HEK293 (cell line): ENCODE data around the gene NBPF3.

Source experiments
- AEBP2 ChIP-seq: fragments of 450-650 bp; formaldehyde crosslinking; IDR thresholded peaks from 2 replicates; pipeline ENCODE4 v1.5.1; 2016; ENCODE audit warnings: missing biosample characterization, missing genetic modification characterization, borderline replicate concordance
- OSR2 ChIP-seq: fragments of 450-650 bp; formaldehyde crosslinking; IDR thresholded peaks from 2 replicates; pipeline ENCODE4 v1.5.1; 2016; ENCODE audit warnings: missing biosample characterization, missing genetic modification characterization
- PATZ1 ChIP-seq: fragments of 450-650 bp; formaldehyde crosslinking; IDR thresholded peaks from 2 replicates; pipeline ENCODE4 v1.5.1; 2016; ENCODE audit warnings: missing biosample characterization, missing genetic modification characterization
- SP2 ChIP-seq: fragments of 450-650 bp; formaldehyde crosslinking; IDR thresholded peaks from 2 replicates; pipeline ENCODE4 v1.5.1; 2016; ENCODE audit warnings: missing biosample characterization, missing genetic modification characterization
- TCF7L2 ChIP-seq: IDR thresholded peaks from 2 replicates; pipeline ENCODE4 v1.6.1; 2011; ENCODE audit warnings: low read depth, mild to moderate bottlenecking, inconsistent platforms, low read length, moderate library complexity, borderline replicate concordance
- ZBTB1 ChIP-seq: fragments of 450-650 bp; formaldehyde crosslinking; IDR thresholded peaks from 2 replicates; pipeline ENCODE4 v1.5.1; 2016; ENCODE audit warnings: missing biosample characterization, missing genetic modification characterization
- ZBTB6 ChIP-seq: fragments of 450-650 bp; formaldehyde crosslinking; IDR thresholded peaks from 2 replicates; pipeline ENCODE4 v1.5.1; 2017; ENCODE audit warnings: missing biosample characterization, missing genetic modification characterization
- ZBTB7A ChIP-seq: fragments of 450-650 bp; formaldehyde crosslinking; IDR thresholded peaks from 2 replicates; pipeline ENCODE4 v1.5.1; 2016; ENCODE audit warnings: low read depth, missing biosample characterization, missing genetic modification characterization
- ZFHX2 ChIP-seq: fragments of 450-650 bp; formaldehyde crosslinking; conservative IDR thresholded peaks from 2 replicates; pipeline ENCODE4 v1.5.1; 2016; ENCODE audit warnings: missing biosample characterization, missing genetic modification characterization
- ZFP41 ChIP-seq: fragments of 450-650 bp; formaldehyde crosslinking; IDR thresholded peaks from 2 replicates; pipeline ENCODE4 v1.5.1; 2016; ENCODE audit warnings: missing biosample characterization, missing genetic modification characterization, borderline replicate concordance
- ZNF112 ChIP-seq: fragments of 450-650 bp; formaldehyde crosslinking; IDR thresholded peaks from 2 replicates; pipeline ENCODE4 v1.5.0; 2017; ENCODE audit warnings: missing biosample characterization, missing genetic modification characterization
- ZNF335 ChIP-seq: fragments of 450-650 bp; formaldehyde crosslinking; conservative IDR thresholded peaks from 2 replicates; pipeline ENCODE4 v1.5.1; 2016; ENCODE audit warnings: missing biosample characterization, missing genetic modification characterization
- ZNF341 ChIP-seq: fragments of 450-650 bp; formaldehyde crosslinking; IDR thresholded peaks from 2 replicates; pipeline ENCODE4; 2016; ENCODE audit warnings: low read depth, missing biosample characterization, missing genetic modification characterization
- ZNF350 ChIP-seq: fragments of 450-650 bp; formaldehyde crosslinking; IDR thresholded peaks from 2 replicates; pipeline ENCODE4 v1.5.0; 2017; ENCODE audit warnings: missing biosample characterization, mild to moderate bottlenecking, missing genetic modification characterization
- ZNF488 ChIP-seq: fragments of 450-650 bp; formaldehyde crosslinking; IDR thresholded peaks from 2 replicates; pipeline ENCODE4 v1.5.1; 2016; ENCODE audit warnings: missing biosample characterization, missing genetic modification characterization
- ZNF501 ChIP-seq: fragments of 450-650 bp; formaldehyde crosslinking; IDR thresholded peaks from 2 replicates; pipeline ENCODE4 v1.5.1; 2016; ENCODE audit warnings: missing biosample characterization, missing genetic modification characterization
- ZNF518A ChIP-seq: fragments of 450-650 bp; formaldehyde crosslinking; conservative IDR thresholded peaks from 2 replicates; pipeline ENCODE4 v1.5.1; 2016; ENCODE audit warnings: low read depth, missing biosample characterization, missing genetic modification characterization
- ZNF521 ChIP-seq: fragments of 450-650 bp; formaldehyde crosslinking; IDR thresholded peaks from 2 replicates; pipeline ENCODE4 v1.5.1; 2017; ENCODE audit warnings: missing biosample characterization, mild to moderate bottlenecking, missing genetic modification characterization
- ZNF555 ChIP-seq: fragments of 450-650 bp; formaldehyde crosslinking; conservative IDR thresholded peaks from 2 replicates; pipeline ENCODE4 v1.5.1; 2017; ENCODE audit warnings: missing biosample characterization, mild to moderate bottlenecking, missing genetic modification characterization, inconsistent platforms
- ZNF558 ChIP-seq: fragments of 450-650 bp; formaldehyde crosslinking; IDR thresholded peaks from 2 replicates; pipeline ENCODE4 v1.5.1; 2016; ENCODE audit warnings: missing biosample characterization, missing genetic modification characterization
- ZNF639 ChIP-seq: fragments of 450-650 bp; formaldehyde crosslinking; IDR thresholded peaks from 2 replicates; pipeline ENCODE4 v1.5.1; 2016; ENCODE audit warnings: missing biosample characterization, missing genetic modification characterization
- ZNF660 ChIP-seq: fragments of 450-650 bp; IDR thresholded peaks from 2 replicates; pipeline ENCODE4 v1.5.1; 2018; ENCODE audit warnings: missing biosample characterization, mild to moderate bottlenecking, missing genetic modification characterization
- ZNF785 ChIP-seq: fragments of 450-650 bp; formaldehyde crosslinking; IDR thresholded peaks from 2 replicates; pipeline ENCODE4 v1.5.1; 2016; ENCODE audit warnings: missing biosample characterization, missing genetic modification characterization

NBPF3 gene

GRCh38 chr1:21491488-21492355 lies 51.8 kb downstream of the NBPF3 start (continued):
- TF ChIP-seq ZNF488 (tag by site-specific recombination): no peak
- TF ChIP-seq ZBTB6 (tag by site-specific recombination): no peak
- no peak for TF ChIP-seq ZNF639 (tag by site-specific recombination)
- TF ChIP-seq ZNF350 (tag by site-specific recombination): no peak
- no peak for TF ChIP-seq SP2 (tag by site-specific recombination)
- no peak for TF ChIP-seq ZNF518A (tag by site-specific recombination)
- TF ChIP-seq ZNF785 (tag by site-specific recombination): no peak
- no peak for TF ChIP-seq TCF7L2
- TF ChIP-seq PATZ1 (tag by site-specific recombination): peak; percentile 64
- peak; percentile 64 for TF ChIP-seq ZNF341
- no peak for TF ChIP-seq ZFHX2 (tag by site-specific recombination)
- no peak for TF ChIP-seq ZNF555 (tag by site-specific recombination)
- TF ChIP-seq ZNF558 (tag by site-specific recombination): 0 out of 2 replicates have a peak, but pooled peaks have one; percentile 15
- TF ChIP-seq AEBP2 (tag by site-specific recombination): no peak
- TF ChIP-seq ZBTB1 (tag by site-specific recombination): no peak
- TF ChIP-seq ZNF335 (tag by site-specific recombination): peak; percentile 55
- 0 out of 2 replicates have a peak, but pooled peaks have one; percentile 36 for TF ChIP-seq ZNF501 (tag by site-specific recombination)
- peak; percentile 20; the same call in 1 of the 2 replicates for TF ChIP-seq OSR2 (tag by site-specific recombination)
- 0 out of 2 replicates have a peak, but pooled peaks have one; percentile 53 for TF ChIP-seq ZNF660 (tag by site-specific recombination)
- TF ChIP-seq ZFP41: no peak
- no peak for TF ChIP-seq ZBTB7A
- TF ChIP-seq ZNF521: no peak
- TF ChIP-seq ZNF112: no peak
